Hypothalamus (tissue), 51 donors: ENCODE results near the gene KRTAP9-6.

Source experiments
- DNase-seq, 51 donors: peaks; one replicate each; lab custom pipeline; 2025; lab: John Stamatoyannopoulos, UW

Gene KRTAP9-6

GRCh38 chr17:41315204-41315794 is 50.1 kb downstream of the KRTAP9-6 start, which contains the start of gene KRTAP17-1:
TSS of gene KRTAP17-1 (minus strand) at chr17:41315710. CDS start at chr17:41315650, 60 bp downstream.
- no peak for DNase-seq
